OCI-LY7 (cell line): ENCODE results near the gene FBLN2. TPM values are rescaled to one million over a fixed set of nuclear protein-coding genes. Genes with fewer than 3 reads are reported as not detected.

Experiments used
- BruUV-seq: library from RNA; stranded (reverse); fragments of 400-500 nt; replicated peaks from 2 replicates; lab custom pipeline; 2021; lab: Mats Ljungman, UMichigan
- CTCF ChIA-PET: fragments of 300-600 bp; sonication (Branson Sonifier 250); formaldehyde crosslinking; loops from one replicate; lab custom pipeline; 2022; ENCODE audit warnings: antibody characterized with exemption; ENCODE audit not compliant: unreplicated experiment; lab: Charles Lee
- POLR2A ChIA-PET: fragments of 300-600 bp; sonication (Branson Sonifier 250); formaldehyde crosslinking; loops from one replicate; lab custom pipeline; 2022; ENCODE audit warnings: antibody characterized with exemption; lab: Charles Lee
- DNase-seq: peaks from one replicate; pipeline ENCODE4 v3.0.0-alpha.2; 2015; ENCODE audit warnings: low spot score
- H2AFZ ChIP-seq: fragments of 200-600 bp; sonication (generic), shearing (Covaris generic); 2 replicates; pipeline ENCODE4 v1.6.1; 2014; ENCODE audit warnings: mild to moderate bottlenecking, antibody characterized with exemption, low read length, moderate library complexity
- H3K27ac ChIP-seq: fragments of 200-600 bp; sonication (generic); 2 replicates; pipeline ENCODE4 v1.5.1; 2014; ENCODE audit warnings: mixed run types, low read depth, mild to moderate bottlenecking, moderate library complexity, low read length, inconsistent platforms; ENCODE audit not compliant: poor library complexity, severe bottlenecking
- H3K36me3 ChIP-seq: fragments of 200-600 bp; sonication (generic); 2 replicates; pipeline ENCODE4 v1.6.1; 2014; ENCODE audit warnings: mild to moderate bottlenecking, antibody characterized with exemption, low read length, moderate library complexity, mixed read lengths; ENCODE audit not compliant: insufficient read depth
- H3K4me1 ChIP-seq: fragments of 200-600 bp; sonication (generic); 2 replicates; pipeline ENCODE4 v1.5.1; 2014; ENCODE audit warnings: mild to moderate bottlenecking, low read length; ENCODE audit not compliant: insufficient read depth, poor library complexity, severe bottlenecking
- H3K4me2 ChIP-seq: fragments of 200-600 bp; sonication (generic); 2 replicates; pipeline ENCODE4 v1.6.1; 2014; ENCODE audit warnings: mild to moderate bottlenecking, low read length
- H3K4me3 ChIP-seq: fragments of 200-600 bp; sonication (generic); 2 replicates; pipeline ENCODE4 v1.5.1; 2014; ENCODE audit warnings: mild to moderate bottlenecking, low read depth, low read length; ENCODE audit not compliant: poor library complexity, severe bottlenecking
- H3K79me2 ChIP-seq: fragments of 200-600 bp; sonication (generic); 2 replicates; pipeline ENCODE4 v1.6.1; 2016; ENCODE audit warnings: low read depth, mild to moderate bottlenecking, low read length, moderate library complexity, mixed read lengths; ENCODE audit not compliant: insufficient read depth
- H3K9me2 ChIP-seq: fragments of 200-600 bp; sonication (generic); 2 replicates; pipeline ENCODE4 v1.6.1; 2016; ENCODE audit warnings: mild to moderate bottlenecking, low read length, mixed read lengths; ENCODE audit not compliant: insufficient read depth
- H3K9me3 ChIP-seq: fragments of 200-600 bp; sonication (generic); 2 replicates; pipeline ENCODE4 v1.6.1; 2014; ENCODE audit warnings: mild to moderate bottlenecking, mixed run types, low read length, mixed read lengths
- H4K20me1 ChIP-seq: fragments of 200-600 bp; sonication (generic); 2 replicates; pipeline ENCODE4 v1.6.1; 2014; ENCODE audit warnings: mild to moderate bottlenecking, antibody characterized with exemption, low read length, moderate library complexity, mixed read lengths; ENCODE audit not compliant: insufficient read depth
- CTCF ChIP-seq: fragments of 200-600 bp; sonication (generic); conservative IDR thresholded peaks from 2 replicates; pipeline ENCODE4 v1.5.1; 2014; ENCODE audit warnings: mild to moderate bottlenecking, antibody characterized with exemption, low read length, moderate library complexity, mixed read lengths
- EZH2phosphoT487 ChIP-seq: fragments of 200-600 bp; sonication (generic); IDR thresholded peaks from 2 replicates; pipeline ENCODE4 v1.6.1; 2018; ENCODE audit warnings: low read depth, borderline replicate concordance, mild to moderate bottlenecking, mixed run types, antibody characterized with exemption, low read length, moderate library complexity, mixed read lengths
- intact Hi-C: fragments of 100-400 bp; cut with micrococcal nuclease; formaldehyde crosslinking; loops from one replicate; pipeline ENCODE4 v1.10.0; 2022; ENCODE audit not compliant: unreplicated experiment
- total RNA-seq, 2 experiments: library from RNA; depleted of rRNA in 1 of 2; stranded (reverse); fragments of >200 nt in 1 of 2; shearing (Covaris generic) in 1 of 2; gene quantifications; 2 replicates each; pipeline ENCODE4 v1.2.3, GENCODE V29; 2014 to 2022

Gene FBLN2
- total RNA-seq, 2 experiments from 2014 or later, result not detected

- Histone ChIP-seq H3K4me2 (no peak overlapping the region), H3K36me3 (no peaks in the 10 kb centered on the region), H2AFZ (no peak overlapping the region), H3K4me3 (no peak overlapping the region), H4K20me1 (no peaks in the 10 kb centered on the region), H3K27ac (no peak overlapping the region), H3K9me2 (no peaks in the 10 kb centered on the region), H3K4me1 (no peaks in the 10 kb centered on the region), H3K9me3 (no peaks in the 10 kb centered on the region), H3K79me2 (no peaks in the 10 kb centered on the region)
- no peak for TF ChIP-seq EZH2phosphoT487
- TF ChIP-seq CTCF, result no peak
- DNase-seq, result no peak
- no TSS peak for BruUV-seq
- CTCF ChIA-PET, result interaction anchor here (0.6 kb wide), 1 partner anchor 193 kb away, joined by 4 read pairs; no protein-coding TSS in a partner anchor
- POLR2A ChIA-PET, result interaction anchor here (0.5 kb wide), 1 partner anchor 865 kb away, joined by 8 read pairs; no protein-coding TSS in a partner anchor
- intact Hi-C loops, result no loop called here
Measured at GRCh38 chr3:13581485-13582365, 32.8 kb downstream of the FBLN2 start.

- Histone ChIP-seq H3K9me3 (no peaks in the 10 kb centered on the region), H4K20me1 (no peaks in the 10 kb centered on the region), H3K36me3 (no peaks in the 10 kb centered on the region), H3K4me2 (no peak overlapping the region), H3K79me2 (no peaks in the 10 kb centered on the region), H3K4me1 (no peaks in the 10 kb centered on the region), H3K9me2 (no peaks in the 10 kb centered on the region), H3K4me3 (no peak overlapping the region), H2AFZ (no peak overlapping the region), H3K27ac (no peak overlapping the region)
- DNase-seq, result no peak
- POLR2A ChIA-PET, result no interaction called here
- no TSS peak for BruUV-seq
- CTCF ChIA-PET, result no interaction called here
- TF ChIP-seq EZH2phosphoT487 (no peak), CTCF (no peak)
- intact Hi-C loops, result no loop called here
Measured at GRCh38 chr3:13582366-13583250, 33.7 kb downstream of the FBLN2 start.
